ENCODE data around the gene PRELP.

PRELP gene

GRCh38 chr1:203527013-203527412, 51.4 kb downstream of the PRELP start:
- no peak for DNase-seq

GRCh38 chr1:203528063-203528462, 52.5 kb downstream of the PRELP start:
- no peak for DNase-seq

GRCh38 chr1:203528976-203529835, 53.6 kb downstream of the PRELP start:
- no peak for DNase-seq

GRCh38 chr1:203531063-203531462, 55.5 kb downstream of the PRELP start:
- no peak for DNase-seq

- DNase-seq, result no peak
These were observed 58.4 kb downstream of the PRELP start for GRCh38 chr1:203534012-203534411.

- DNase-seq, result no peak
These were observed 58.9 kb downstream of the PRELP start for GRCh38 chr1:203534526-203534925.

DNA sequence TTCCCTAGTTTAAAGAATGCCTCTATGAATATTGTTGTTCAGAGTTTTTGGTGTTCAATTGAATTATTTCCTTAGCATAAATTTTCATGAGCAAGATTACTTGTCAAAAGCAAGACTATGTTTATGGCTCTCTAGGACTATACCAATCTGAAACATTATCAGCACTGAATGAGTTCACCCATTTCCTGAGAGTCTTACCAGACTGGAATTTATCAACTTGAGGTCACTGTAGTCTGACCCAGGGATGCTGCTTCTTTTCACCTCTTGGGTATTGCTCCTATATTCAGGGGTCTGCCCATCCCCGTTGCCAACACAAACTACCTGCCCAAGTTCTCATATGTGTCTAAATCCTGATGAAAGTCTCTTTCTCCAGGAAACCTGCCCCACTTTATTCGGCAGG, 61.0 kb downstream of the PRELP start:
- DNase-seq, result no peak

DNA sequence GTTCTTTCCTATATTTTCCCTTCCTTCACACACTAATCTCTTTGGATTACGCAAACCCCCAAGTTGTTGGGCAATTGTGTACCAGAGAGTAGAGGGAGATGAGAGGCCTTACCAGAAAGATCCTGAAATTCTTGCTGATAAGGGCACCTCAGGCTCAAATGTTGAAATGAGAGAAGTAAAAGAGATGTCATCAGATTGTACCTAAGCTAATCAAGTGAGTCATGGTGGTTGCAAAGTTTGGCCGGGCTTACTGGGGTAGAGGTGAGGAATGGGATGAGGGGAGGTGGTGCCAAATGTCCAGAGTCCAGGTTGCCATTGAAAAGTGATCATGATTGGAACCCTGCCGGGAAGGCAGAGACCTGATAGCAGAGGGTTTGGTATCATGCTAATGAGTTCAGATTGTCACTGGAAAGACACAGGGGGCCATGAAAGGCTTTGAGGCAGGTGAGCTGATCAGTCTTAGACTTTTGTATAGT, 61.4 kb downstream of the PRELP start:
- no peak for DNase-seq

DNA sequence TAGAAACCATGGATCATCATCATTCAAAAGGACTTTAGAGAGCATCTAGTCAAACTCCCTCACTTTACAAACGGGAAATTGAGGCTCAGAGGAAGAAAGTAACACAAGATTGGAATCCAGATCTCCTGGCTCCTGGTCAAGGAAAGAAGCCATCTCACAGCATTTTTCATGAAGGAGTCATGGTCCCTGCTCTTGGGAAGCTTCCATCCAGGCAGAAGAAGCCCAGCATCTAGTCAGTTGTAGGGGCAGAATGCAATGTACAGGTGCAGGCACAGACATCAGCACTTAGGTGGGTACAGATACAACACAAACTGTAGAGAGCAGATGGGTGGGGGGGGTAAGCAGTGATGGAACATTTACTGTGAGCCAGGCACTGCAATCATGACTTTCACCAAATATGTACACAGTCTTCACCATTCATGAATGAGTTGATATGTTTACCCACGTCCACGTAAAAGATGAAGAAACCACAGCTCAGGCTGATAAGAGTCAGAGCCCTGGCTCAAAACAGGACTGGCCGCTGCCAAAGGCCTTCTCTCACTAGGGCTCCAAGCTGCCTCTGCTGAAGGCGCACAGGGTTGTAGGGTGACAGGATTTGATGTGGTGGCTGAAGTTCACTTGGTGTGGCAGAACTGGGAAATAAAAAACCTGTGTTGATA, 62.3 kb downstream of the PRELP start:
- DNase-seq, result no peak

DNA sequence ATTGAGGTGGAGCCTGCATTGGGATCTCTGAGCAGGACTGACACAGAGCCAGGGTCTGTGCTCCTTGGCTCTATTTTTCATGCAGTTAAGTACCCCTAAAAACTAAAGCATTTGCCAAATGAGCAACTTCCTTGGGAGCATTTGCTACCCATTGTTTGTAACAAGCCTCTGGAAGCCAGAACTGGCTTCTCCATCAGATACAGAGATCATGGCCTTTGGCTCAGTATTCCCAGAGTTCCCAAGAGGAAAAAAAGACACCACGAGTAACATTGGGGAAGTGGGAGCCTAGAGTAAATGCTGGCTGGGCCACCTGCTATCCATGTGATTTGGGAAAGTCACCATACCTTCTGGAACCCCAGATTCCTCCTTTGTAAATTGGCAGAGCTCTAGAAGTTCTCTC, 63.1 kb downstream of the PRELP start:
- DNase-seq, result no peak

DNA sequence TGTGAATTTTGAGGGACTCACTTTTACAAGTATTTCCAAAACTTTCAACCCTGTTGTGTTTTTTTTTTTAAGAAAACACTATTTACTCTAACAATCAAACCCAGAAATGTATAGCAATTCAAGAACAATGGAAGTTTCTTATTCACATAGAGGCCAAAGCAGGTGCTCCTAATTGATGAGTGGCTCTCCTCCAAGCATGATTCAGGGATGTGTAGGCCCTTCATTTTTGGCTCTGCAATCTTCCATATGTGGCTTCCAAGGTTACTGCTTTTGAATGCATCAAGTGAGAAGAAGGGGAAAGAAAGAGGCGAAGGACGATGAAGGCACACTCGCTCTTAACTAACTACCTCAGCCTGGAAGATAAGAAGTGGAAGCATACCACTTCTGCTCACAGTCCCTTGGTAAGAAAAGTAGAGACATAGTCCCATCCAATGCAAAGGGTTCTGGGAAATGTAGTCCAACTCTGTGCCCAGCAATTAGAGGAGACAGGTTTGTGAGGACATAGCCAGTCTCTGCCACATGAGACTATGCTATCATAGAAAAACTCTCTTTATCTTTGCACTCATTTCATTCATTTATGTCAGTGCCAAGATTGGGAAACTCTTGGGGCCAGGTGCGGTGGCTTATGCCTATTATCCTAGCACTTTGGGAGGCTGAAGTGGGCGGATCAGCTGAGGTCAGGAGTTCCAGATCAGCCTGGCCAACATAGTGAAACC, 64.4 kb downstream of the PRELP start:
- DNase-seq, result no peak

Data from DMS79 (cell line).